K562 (cell line): ENCODE results near the gene RALGPS1. TPM values are rescaled to one million over a fixed set of nuclear protein-coding genes. Genes with fewer than 3 reads are reported as not detected.

Experiments
- ATAC-seq: fragments of 200-7000 bp; cut with Tn5 transposase; 3 replicates; pipeline ENCODE4 v1.9.1; 2020; ENCODE audit warnings: moderate library complexity
- BruUV-seq: library from RNA; stranded (reverse); fragments of 400-500 nt; replicated peaks from 2 replicates; lab custom pipeline; 2021; lab: Mats Ljungman, UMichigan
- CTCF ChIA-PET: fragments of 300-600 bp; formaldehyde crosslinking; extraction: SDS; loops from one replicate; lab custom pipeline; 2021; ENCODE audit warnings: low intra/inter-chr PET ratio; lab: Yijun Ruan, JAX
- POLR2A ChIA-PET: fragments of 300-600, 350-650 bp; sonication (Branson Sonifier 250); formaldehyde crosslinking; extraction: SDS; loops from one replicate; lab custom pipeline; 2021; ENCODE audit warnings: antibody characterized with exemption, inconsistent platforms; lab: Yijun Ruan, JAX
- DNase-seq, 4 experiments: peaks; one replicate each; pipeline versions ENCODE4 v3.0.0 to v3.0.0-alpha.2; 2011 to 2018; ENCODE audit warnings: low spot score in 3 of 4, mixed read lengths in 3 of 4; ENCODE audit errors: extremely low read depth in 1 of 4
- FAIRE-seq: peaks from 2 replicates; lab custom pipeline; 2011; peaks lifted over from hg19 to GRCh38; lab: Jason Lieb, UNC
- H2AFZ ChIP-seq: 2 replicates; pipeline ENCODE4 v1.6.0; 2011; ENCODE audit warnings: low read depth, low read length, control low read depth, inconsistent platforms
- H3K27ac ChIP-seq: fragments of 200-600 bp; 3 replicates; pipeline ENCODE4 v1.8.0; 2011; ENCODE audit warnings: low read depth, mild to moderate bottlenecking, control low read depth, inconsistent platforms, low read length, moderate library complexity, mixed read lengths; ENCODE audit errors: extremely low read depth
- H3K27me3 ChIP-seq, 2 experiments: fragments of 300-600 bp in 1 of 2; 2 replicates in 1 of 2; 3 replicates in 1 of 2; pipeline versions ENCODE4 v1.6.0 to v1.8.0; 2011; ENCODE audit warnings: inconsistent platforms in 2 of 2, low read length in 2 of 2, mild to moderate bottlenecking in 1 of 2, mixed read lengths in 1 of 2, moderate library complexity in 1 of 2; ENCODE audit not compliant: control insufficient read depth in 2 of 2, insufficient read depth in 2 of 2
- H3K36me3 ChIP-seq: fragments of 300-600 bp; 3 replicates; pipeline ENCODE4 v1.8.0; 2011; ENCODE audit warnings: mild to moderate bottlenecking, low read length, inconsistent platforms; ENCODE audit not compliant: control insufficient read depth, insufficient read depth
- H3K4me1 ChIP-seq, 2 experiments: fragments of 200-600 bp in 1 of 2; replicated peaks in 1 of 2; 2 replicates in 1 of 2; 3 replicates in 1 of 2; pipeline versions ENCODE4 v1.5.1 to v1.8.0; 2011; ENCODE audit warnings: inconsistent platforms in 2 of 2, low read length in 2 of 2, mild to moderate bottlenecking in 1 of 2, mixed read lengths in 1 of 2, moderate library complexity in 1 of 2; ENCODE audit not compliant: control insufficient read depth in 2 of 2, insufficient read depth in 2 of 2
- H3K4me2 ChIP-seq: 2 replicates; pipeline ENCODE4 v1.6.1; 2011; ENCODE audit warnings: low read length, control low read depth, inconsistent platforms, mixed read lengths; ENCODE audit not compliant: insufficient read depth
- H3K4me3 ChIP-seq: fragments of 200-600 bp; sonication (generic), shearing (Covaris generic); 2 replicates; pipeline ENCODE4 v1.5.1; 2016; ENCODE audit warnings: control low read depth, inconsistent platforms
- H3K79me2 ChIP-seq: fragments of 200-600 bp; 3 replicates; pipeline ENCODE4 v1.8.0; 2011; ENCODE audit warnings: low read length, inconsistent platforms; ENCODE audit not compliant: control insufficient read depth, insufficient read depth
- H3K9ac ChIP-seq, 2 experiments: 2 replicates each; pipeline versions ENCODE4 v1.6.0 to v1.6.1; 2011; ENCODE audit warnings: low read depth in 2 of 2, low read length in 2 of 2, control low read depth in 1 of 2, inconsistent platforms in 1 of 2, mild to moderate bottlenecking in 1 of 2, mixed read lengths in 1 of 2; ENCODE audit not compliant: insufficient read depth in 1 of 2
- H3K9me1 ChIP-seq: one replicate; pipeline ENCODE4 v1.6.0; 2011; ENCODE audit warnings: inconsistent platforms, mild to moderate bottlenecking, low read length, moderate library complexity; ENCODE audit not compliant: control insufficient read depth, insufficient read depth
- H3K9me3 ChIP-seq: replicated peaks from 2 replicates; pipeline ENCODE4 v1.5.1; 2011; ENCODE audit warnings: low read depth, low read length, inconsistent platforms; ENCODE audit not compliant: control insufficient read depth, insufficient read depth
- H4K20me1 ChIP-seq: replicated peaks from 2 replicates; pipeline ENCODE4 v1.6.1; 2011; ENCODE audit warnings: low read length, inconsistent platforms, mixed read lengths; ENCODE audit not compliant: control insufficient read depth, insufficient read depth
- CHD4 ChIP-seq: fragments of 200-600 bp; sonication (generic); IDR thresholded peaks from 3 replicates; pipeline ENCODE4 v1.6.1; 2012; ENCODE audit warnings: low read depth, mild to moderate bottlenecking, mixed read lengths, low read length, inconsistent platforms; ENCODE audit not compliant: insufficient read depth, insufficient replicate concordance, poor library complexity, severe bottlenecking
- ELF1 ChIP-seq: fragments of 200-800 bp; sonication (Bioruptor generic); IDR thresholded peaks from 2 replicates; pipeline ENCODE4 v1.6.1; 2016; ENCODE audit warnings: missing genetic modification characterization, missing compliant biosample characterization
- KLF6 ChIP-seq: fragments of 250-450 bp; sonication (Bioruptor Pico); IDR thresholded peaks from 2 replicates; pipeline ENCODE4 v1.4.0; 2020; ENCODE audit warnings: mild to moderate bottlenecking, moderate library complexity, borderline replicate concordance
- MCM7 ChIP-seq, 2 experiments: fragments of 450-650 bp; IDR thresholded peaks; 2 replicates each; pipeline ENCODE4 v1.6.1; 2016 to 2018
- NR2C2 ChIP-seq, 2 experiments: fragments of 200-800 bp in 1 of 2; sonication (Bioruptor generic) in 1 of 2; sonication (generic) in 1 of 2; formaldehyde crosslinking in 1 of 2; IDR thresholded peaks; 2 replicates each; pipeline versions ENCODE4 v1.6.1 to v1.8.0; 2016 to 2022; ENCODE audit warnings: mild to moderate bottlenecking in 1 of 2, missing compliant biosample characterization in 1 of 2, missing genetic modification characterization in 1 of 2, missing genetic modification reagents in 1 of 2
- POLR2AphosphoS5 ChIP-seq: IDR thresholded peaks from 2 replicates; pipeline ENCODE4 v1.6.1; 2011; ENCODE audit warnings: mild to moderate bottlenecking, low read depth, low read length, moderate library complexity; ENCODE audit not compliant: control insufficient read depth, insufficient read depth
- ZNF324 ChIP-seq: fragments of 250-450 bp; sonication (Bioruptor Pico); IDR thresholded peaks from 2 replicates; pipeline ENCODE4 v1.4.0; 2020; ENCODE audit warnings: mild to moderate bottlenecking
- WGBS: fragments of 100-300 bp; shearing (Covaris generic); methylation state at CpG from one replicate; pipeline ENCODE4 v1.1.6; 2016; ENCODE audit warnings: low coverage, mixed read lengths; ENCODE audit not compliant: insufficient coverage; ENCODE audit errors: missing lambda C conversion rate; 5-methylcytosine and 5-hydroxymethylcytosine counted together
- in situ Hi-C: fragments of 300-500 bp; cut with MboI; formaldehyde crosslinking; loops from 4 replicates; pipeline ENCODE4 v1.15.0; 2018; ENCODE audit warnings: inconsistent platforms, mixed read lengths
- intact Hi-C: fragments of 100-400 bp; cut with micrococcal nuclease; formaldehyde crosslinking; loops from 2 replicates; pipeline ENCODE4 v1.14.2; 2022
- polyA plus RNA-seq, 8 experiments: library from polyadenylated mRNA; depleted of rRNA in 4 of 8; stranded (reverse) in 5 of 8; unstranded in 3 of 8; fragments of >200 nt; fragmentation: Nextera tagmentation in 2 of 8; fragmentation: Illumina TruSeq in 1 of 8; extraction: Ambion mirVana in 2 of 8; extraction: Trizol in 1 of 8; gene quantifications; 2 replicates each; pipeline versions ENCODE4 v1.2.1 to v1.2.3, GENCODE V29; 2011 to 2014; ENCODE audit warnings: inconsistent platforms in 1 of 8, missing spikeins in 1 of 8
- total RNA-seq, 7 experiments: library from RNA; depleted of rRNA in 6 of 7; stranded (reverse); fragments of >200 nt in 6 of 7; fragmentation: Illumina TruSeq in 2 of 7; extraction: Trizol in 2 of 7; gene quantifications; 2 replicates each; pipeline versions ENCODE4 v1.2.1 to v1.2.3, GENCODE V29; 2011 to 2021; ENCODE audit warnings: low replicate concordance in 1 of 7
- TF ChIP-seq, protein P1 (sequence below): fragments of 450-650 bp; IDR thresholded peaks from 2 replicates; pipeline ENCODE4 v1.6.1; 2016; ENCODE audit warnings: antibody characterized with exemption

The RALGPS1 gene
- total and polyA plus RNA-seq, 9 of the 15 experiments (the other 6 are each of a cell fraction or from before 2014, with no cell fraction given) = 0.04 to 2.6 (median 1.5) TPM

- no peak for TF ChIP-seq POLR2AphosphoS5
Observed at GRCh38 chr9:127153501-127153900, 238.9 kb downstream of the RALGPS1 start (continued).

DNA sequence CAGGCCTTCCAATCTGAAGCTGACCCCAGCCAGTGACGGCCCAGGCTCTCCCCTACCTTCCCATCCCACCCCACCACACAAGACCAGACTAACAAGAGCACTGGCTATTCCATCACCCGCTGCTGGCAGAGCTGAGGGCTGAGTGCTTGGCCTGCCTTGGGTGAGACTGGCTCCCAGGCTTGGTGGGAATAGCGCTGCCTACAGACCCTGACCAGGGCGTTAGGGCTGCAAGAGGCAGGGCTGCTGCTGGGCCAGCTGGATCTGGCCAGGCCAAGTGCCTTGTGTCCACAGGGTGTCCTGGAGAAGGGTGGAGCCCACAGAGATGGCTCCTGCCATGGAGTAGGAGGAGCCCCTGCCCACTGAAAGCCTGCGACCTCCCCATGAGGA is 239.4 kb downstream of the RALGPS1 start:
- H3K9ac ChIP-seq = no peak overlapping the region
- 5% methylated on average over 3 of the region's 5 CpGs for WGBS
- DNase-seq = no peak
- no peaks in the 10 kb centered on the region for H3K4me1 ChIP-seq
- no peaks in the 10 kb centered on the region for H3K9me1 ChIP-seq
- in situ Hi-C loops = no loop called here
- no peaks in the 10 kb centered on the region for H3K79me2 ChIP-seq
- no TSS peak for BruUV-seq
- POLR2A ChIA-PET = interaction anchor here (0.7 to 1.1 kb wide), 3 partner anchors 20 to 68 kb away, joined by 3 read pairs; no protein-coding TSS in a partner anchor
- H4K20me1 ChIP-seq = no peaks in the 10 kb centered on the region; the same call in 1 of the 2 replicates
- no peaks in the 10 kb centered on the region for H3K36me3 ChIP-seq
- H3K4me2 ChIP-seq = no peak overlapping the region
- no peak for FAIRE-seq
- H2AFZ ChIP-seq = no peak overlapping the region
- intact Hi-C loops = no loop called here
- no peak for ATAC-seq
- peaks cover 11 to 39% of the 10 kb centered on the region in 2 experiments for H3K27me3 ChIP-seq
- H3K4me3 ChIP-seq = no peak overlapping the region
- H3K27ac ChIP-seq = no peak overlapping the region
- CTCF ChIA-PET = no interaction called here
- TF ChIP-seq NR2C2 (CRISPR knock-in tag; IDR thresholded peaks at IDR 0.05) = no peak
- TF ChIP-seq NR2C2 (tag; IDR thresholded peaks at IDR 0.05) = no peak
- no peak for TF ChIP-seq MCM7 (IDR thresholded peaks at IDR 0.05)
- TF ChIP-seq, protein P1, sequence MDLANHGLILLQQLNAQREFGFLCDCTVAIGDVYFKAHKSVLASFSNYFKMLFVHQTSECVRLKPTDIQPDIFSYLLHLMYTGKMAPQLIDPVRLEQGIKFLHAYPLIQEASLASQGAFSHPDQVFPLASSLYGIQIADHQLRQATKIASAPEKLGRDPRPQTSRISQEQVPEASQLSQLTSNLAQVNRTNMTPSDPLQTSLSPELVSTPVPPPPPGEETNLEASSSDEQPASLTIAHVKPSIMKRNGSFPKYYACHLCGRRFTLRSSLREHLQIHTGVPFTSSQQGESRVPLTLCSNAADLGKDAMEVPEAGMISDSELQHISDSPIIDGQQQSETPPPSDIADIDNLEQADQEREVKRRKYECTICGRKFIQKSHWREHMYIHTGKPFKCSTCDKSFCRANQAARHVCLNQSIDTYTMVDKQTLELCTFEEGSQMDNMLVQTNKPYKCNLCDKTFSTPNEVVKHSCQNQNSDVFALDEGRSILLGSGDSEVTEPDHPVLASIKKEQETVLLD = no peak
- TF ChIP-seq ELF1 (tag) = no peak
- no peak for TF ChIP-seq CHD4
- no peak for TF ChIP-seq ZNF324 (CRISPR knock-in tag)
- no peak for TF ChIP-seq KLF6 (CRISPR knock-in tag)
- no peaks in the 10 kb centered on the region for H3K9me3 ChIP-seq
